ENCODE data around the gene PDE1A. TPM values are rescaled to one million over a fixed set of nuclear protein-coding genes. Genes with fewer than 3 reads are reported as not detected.

PDE1A gene
- total RNA-seq, 1 experiment from 2014 or later = 0.11 TPM

DNA sequence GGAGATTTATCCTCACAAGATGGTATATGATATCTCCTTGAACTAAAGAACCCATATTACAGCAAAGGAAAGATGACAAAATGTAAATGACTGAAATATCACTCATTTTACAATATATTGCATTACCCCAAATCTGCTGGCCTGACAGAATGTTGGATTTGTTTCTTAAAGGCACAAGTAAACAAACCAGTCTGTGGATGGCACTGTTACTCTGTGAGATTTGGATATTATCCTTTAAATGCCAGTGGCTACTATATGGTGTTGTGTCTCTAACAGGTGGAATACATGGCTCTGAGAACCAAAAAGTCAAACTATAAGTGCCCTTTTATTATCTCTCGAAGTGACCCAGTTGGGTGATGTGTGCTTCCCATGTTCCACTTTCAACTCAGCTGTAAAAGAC lies 125.7 kb downstream of the PDE1A start:
- intact Hi-C loops (cut with micrococcal nuclease; ENCODE audit: unreplicated experiment) = no loop called here
- Histone ChIP-seq H4K20me1 (ENCODE audit: insufficient read depth) (no peaks in the 10 kb centered on the region), H3K4me2 (no peak overlapping the region), H3K27me3 (ENCODE audit: insufficient read depth, low read depth) (no peaks in the 10 kb centered on the region), H3F3A (ENCODE audit: insufficient read depth, low read depth) (no peaks in the 10 kb centered on the region), H3K79me2 (ENCODE audit: low read depth) (no peaks in the 10 kb centered on the region), H2AFZ (no peak overlapping the region), H3K27ac (no peak overlapping the region), H3K36me3 (ENCODE audit: low read depth) (no peaks in the 10 kb centered on the region), H3K9me2 (ENCODE audit: insufficient read depth) (no peaks in the 10 kb centered on the region), H3K4me1 (replicated peaks; ENCODE audit: insufficient read depth) (peaks cover 6% of the 10 kb centered on the region), H3K9me3 (ENCODE audit: insufficient read depth, low read depth) (no peaks in the 10 kb centered on the region), H3K4me3 (no peak overlapping the region)
- CTCF ChIA-PET = no interaction called here
- POLR2A ChIA-PET (ENCODE audit: unreplicated experiment) = interaction anchor here (0.7 kb wide), 1 partner anchor 17 kb away, joined by 5 read pairs; no protein-coding TSS in a partner anchor
- DNase-seq = no peak
- BruUV-seq (replicated peaks) = no TSS peak
- no peak for TF ChIP-seq EZH2 (IDR thresholded peaks at IDR 0.05; ENCODE audit: low read depth)
- TF ChIP-seq, protein P1, sequence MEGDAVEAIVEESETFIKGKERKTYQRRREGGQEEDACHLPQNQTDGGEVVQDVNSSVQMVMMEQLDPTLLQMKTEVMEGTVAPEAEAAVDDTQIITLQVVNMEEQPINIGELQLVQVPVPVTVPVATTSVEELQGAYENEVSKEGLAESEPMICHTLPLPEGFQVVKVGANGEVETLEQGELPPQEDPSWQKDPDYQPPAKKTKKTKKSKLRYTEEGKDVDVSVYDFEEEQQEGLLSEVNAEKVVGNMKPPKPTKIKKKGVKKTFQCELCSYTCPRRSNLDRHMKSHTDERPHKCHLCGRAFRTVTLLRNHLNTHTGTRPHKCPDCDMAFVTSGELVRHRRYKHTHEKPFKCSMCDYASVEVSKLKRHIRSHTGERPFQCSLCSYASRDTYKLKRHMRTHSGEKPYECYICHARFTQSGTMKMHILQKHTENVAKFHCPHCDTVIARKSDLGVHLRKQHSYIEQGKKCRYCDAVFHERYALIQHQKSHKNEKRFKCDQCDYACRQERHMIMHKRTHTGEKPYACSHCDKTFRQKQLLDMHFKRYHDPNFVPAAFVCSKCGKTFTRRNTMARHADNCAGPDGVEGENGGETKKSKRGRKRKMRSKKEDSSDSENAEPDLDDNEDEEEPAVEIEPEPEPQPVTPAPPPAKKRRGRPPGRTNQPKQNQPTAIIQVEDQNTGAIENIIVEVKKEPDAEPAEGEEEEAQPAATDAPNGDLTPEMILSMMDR (conservative IDR thresholded peaks at IDR 0.05) = no peak

DNA sequence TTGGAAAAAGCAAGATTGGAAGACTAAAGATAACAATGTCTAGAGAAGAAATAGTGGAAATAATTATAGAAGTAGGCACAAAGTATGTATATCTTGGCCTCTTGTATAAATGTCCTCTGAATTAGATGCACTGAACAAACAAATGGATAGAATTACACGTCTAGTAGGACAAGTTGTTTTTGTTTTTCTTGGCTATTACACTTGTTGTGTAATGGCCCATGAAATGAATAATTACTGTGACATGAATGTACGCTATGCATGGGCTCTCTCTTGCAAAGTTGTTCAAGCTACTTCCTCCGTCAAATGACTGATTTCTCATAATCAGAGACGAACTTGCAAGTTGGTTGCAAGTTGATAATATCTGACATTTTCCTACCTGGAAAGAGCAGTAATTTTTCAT lies 126.2 kb downstream of the PDE1A start:
- BruUV-seq (replicated peaks) = no TSS peak
- H3K4me1 ChIP-seq (replicated peaks; ENCODE audit: insufficient read depth) = peaks cover 6% of the 10 kb centered on the region
- no peaks in the 10 kb centered on the region for H4K20me1 ChIP-seq (ENCODE audit: insufficient read depth)
- H3K36me3 ChIP-seq (ENCODE audit: low read depth) = no peaks in the 10 kb centered on the region
- no peaks in the 10 kb centered on the region for H3K9me3 ChIP-seq (ENCODE audit: insufficient read depth, low read depth)
- no peaks in the 10 kb centered on the region for H3K79me2 ChIP-seq (ENCODE audit: low read depth)
- no peaks in the 10 kb centered on the region for H3K27me3 ChIP-seq (ENCODE audit: insufficient read depth, low read depth)
- CTCF ChIA-PET = no interaction called here
- intact Hi-C loops (cut with micrococcal nuclease; ENCODE audit: unreplicated experiment) = no loop called here
- no peaks in the 10 kb centered on the region for H3F3A ChIP-seq (ENCODE audit: insufficient read depth, low read depth)
- H3K9me2 ChIP-seq (ENCODE audit: insufficient read depth) = no peaks in the 10 kb centered on the region
- TF ChIP-seq EZH2 (IDR thresholded peaks at IDR 0.05; ENCODE audit: low read depth) = no peak
- TF ChIP-seq, protein P1 (conservative IDR thresholded peaks at IDR 0.05) = no peak
- H3K27ac ChIP-seq = no peak overlapping the region
- H3K4me3 ChIP-seq = no peak overlapping the region
- POLR2A ChIA-PET (ENCODE audit: unreplicated experiment) = interaction anchor here (0.7 kb wide), 1 partner anchor 18 kb away, joined by 5 read pairs; no protein-coding TSS in a partner anchor
- no peak overlapping the region for H2AFZ ChIP-seq
- no peak overlapping the region for H3K4me2 ChIP-seq
- DNase-seq = no peak

DNA sequence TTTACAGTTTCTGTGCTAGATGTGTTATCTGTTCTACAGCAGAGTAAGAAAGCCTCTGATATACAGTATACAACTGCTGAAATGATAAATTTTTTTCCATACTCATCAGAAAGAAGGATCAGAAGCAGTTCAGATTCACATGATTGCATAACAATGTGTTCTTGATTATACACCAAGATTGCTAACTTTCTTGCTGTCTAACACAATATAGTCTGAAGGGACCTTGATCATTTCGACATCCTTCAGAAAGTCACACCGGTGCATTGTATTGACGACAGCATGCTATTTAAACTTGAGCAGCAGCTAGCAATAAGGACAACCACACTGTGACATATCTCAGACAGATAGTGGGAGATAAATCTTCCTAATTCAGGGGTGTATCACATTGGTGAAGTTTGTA lies 127.2 kb downstream of the PDE1A start:
- TF ChIP-seq, protein P1 (conservative IDR thresholded peaks at IDR 0.05) = no peak
- no peak for TF ChIP-seq EZH2 (IDR thresholded peaks at IDR 0.05; ENCODE audit: low read depth)
- H3K4me1 ChIP-seq (replicated peaks; ENCODE audit: insufficient read depth) = peaks cover 6% of the 10 kb centered on the region
- DNase-seq = no peak
- no TSS peak for BruUV-seq (replicated peaks)
- no peaks in the 10 kb centered on the region for H3K79me2 ChIP-seq (ENCODE audit: low read depth)
- no peaks in the 10 kb centered on the region for H3K27me3 ChIP-seq (ENCODE audit: insufficient read depth, low read depth)
- no peak overlapping the region for H3K27ac ChIP-seq
- intact Hi-C loops (cut with micrococcal nuclease; ENCODE audit: unreplicated experiment) = no loop called here
- H3K9me3 ChIP-seq (ENCODE audit: insufficient read depth, low read depth) = no peaks in the 10 kb centered on the region
- H2AFZ ChIP-seq = no peak overlapping the region
- POLR2A ChIA-PET (ENCODE audit: unreplicated experiment) = no interaction called here
- no peak overlapping the region for H3K4me3 ChIP-seq
- no peaks in the 10 kb centered on the region for H4K20me1 ChIP-seq (ENCODE audit: insufficient read depth)
- no peaks in the 10 kb centered on the region for H3F3A ChIP-seq (ENCODE audit: insufficient read depth, low read depth)
- H3K9me2 ChIP-seq (ENCODE audit: insufficient read depth) = no peaks in the 10 kb centered on the region
- H3K4me2 ChIP-seq = no peak overlapping the region
- CTCF ChIA-PET = no interaction called here
- no peaks in the 10 kb centered on the region for H3K36me3 ChIP-seq (ENCODE audit: low read depth)
